ENCODE measurements around the gene NOD1.
"Not testable (repeated sequence)": the region's sequence is repeated elsewhere in the genome, so short reads cannot be mapped to it uniquely, and the experiment has no call there.

NOD1 gene, protein sequence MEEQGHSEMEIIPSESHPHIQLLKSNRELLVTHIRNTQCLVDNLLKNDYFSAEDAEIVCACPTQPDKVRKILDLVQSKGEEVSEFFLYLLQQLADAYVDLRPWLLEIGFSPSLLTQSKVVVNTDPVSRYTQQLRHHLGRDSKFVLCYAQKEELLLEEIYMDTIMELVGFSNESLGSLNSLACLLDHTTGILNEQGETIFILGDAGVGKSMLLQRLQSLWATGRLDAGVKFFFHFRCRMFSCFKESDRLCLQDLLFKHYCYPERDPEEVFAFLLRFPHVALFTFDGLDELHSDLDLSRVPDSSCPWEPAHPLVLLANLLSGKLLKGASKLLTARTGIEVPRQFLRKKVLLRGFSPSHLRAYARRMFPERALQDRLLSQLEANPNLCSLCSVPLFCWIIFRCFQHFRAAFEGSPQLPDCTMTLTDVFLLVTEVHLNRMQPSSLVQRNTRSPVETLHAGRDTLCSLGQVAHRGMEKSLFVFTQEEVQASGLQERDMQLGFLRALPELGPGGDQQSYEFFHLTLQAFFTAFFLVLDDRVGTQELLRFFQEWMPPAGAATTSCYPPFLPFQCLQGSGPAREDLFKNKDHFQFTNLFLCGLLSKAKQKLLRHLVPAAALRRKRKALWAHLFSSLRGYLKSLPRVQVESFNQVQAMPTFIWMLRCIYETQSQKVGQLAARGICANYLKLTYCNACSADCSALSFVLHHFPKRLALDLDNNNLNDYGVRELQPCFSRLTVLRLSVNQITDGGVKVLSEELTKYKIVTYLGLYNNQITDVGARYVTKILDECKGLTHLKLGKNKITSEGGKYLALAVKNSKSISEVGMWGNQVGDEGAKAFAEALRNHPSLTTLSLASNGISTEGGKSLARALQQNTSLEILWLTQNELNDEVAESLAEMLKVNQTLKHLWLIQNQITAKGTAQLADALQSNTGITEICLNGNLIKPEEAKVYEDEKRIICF

DNA sequence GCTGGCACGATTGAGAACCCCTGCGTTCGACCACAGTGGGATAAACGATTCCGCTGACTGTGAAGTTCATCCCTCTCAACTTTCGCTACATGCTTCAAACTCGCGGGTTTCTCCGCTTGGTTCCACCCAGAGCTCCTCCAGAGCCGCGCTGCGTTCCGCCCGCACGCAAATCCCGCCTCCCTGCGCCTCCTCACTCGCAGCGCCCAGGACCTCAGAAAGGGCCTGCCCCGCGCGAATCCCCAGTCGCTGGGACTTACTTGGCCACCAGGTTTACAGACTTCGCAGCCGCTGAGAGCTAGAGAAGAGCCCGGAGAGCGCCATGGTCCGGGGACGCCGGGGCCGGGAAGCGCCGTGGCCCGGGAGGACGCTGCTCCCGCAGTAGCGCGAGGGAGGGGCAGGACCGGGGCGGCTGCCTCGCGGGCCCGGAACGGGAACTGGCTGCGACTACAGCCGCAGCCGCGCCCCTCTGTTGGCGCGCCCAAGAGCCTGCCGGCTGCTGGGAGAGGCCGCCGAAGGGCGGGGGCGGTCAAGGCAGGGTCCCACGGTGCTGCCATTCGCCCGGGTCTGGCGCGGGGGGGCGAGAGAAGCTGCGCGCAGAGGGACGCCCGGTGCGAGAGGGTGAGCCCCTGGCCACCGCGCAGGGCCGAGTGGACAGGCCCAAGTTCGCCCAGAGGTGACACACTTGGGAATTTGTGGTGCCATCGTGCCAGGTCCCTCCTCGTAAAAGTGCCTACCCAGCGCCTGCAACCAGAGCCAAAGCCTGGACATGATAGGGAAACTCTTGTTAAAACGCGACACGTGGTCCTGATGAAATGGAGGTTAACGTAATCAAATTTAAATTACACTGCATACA lies at the start of gene NOD1:
Gene NOD1 (minus strand): TSS at position 436 of the 853 bp plus-strand sequence. CDS start 21,863 bp downstream, outside the sequence.
- peak; percentile 36 for DNase-seq

DNA sequence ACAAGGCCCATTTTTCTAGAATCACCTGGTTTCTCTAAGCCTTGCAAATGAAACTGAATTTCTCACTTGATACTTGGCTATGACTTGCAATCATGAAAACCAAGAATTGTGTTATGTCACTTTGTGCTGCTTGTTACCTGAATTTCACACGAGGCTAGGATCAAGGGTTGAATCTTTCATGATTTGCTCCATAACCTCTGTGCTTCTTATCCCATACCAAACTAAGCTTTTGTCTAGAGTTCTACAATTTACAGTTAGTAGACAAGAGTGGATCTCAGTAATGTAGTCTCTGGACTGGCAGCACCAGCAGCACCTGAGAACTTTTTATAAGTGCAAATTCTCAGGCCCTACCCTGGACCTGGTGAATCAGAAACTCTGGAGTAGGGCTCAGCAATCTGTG lies 48.7 kb upstream of the NOD1 start:
- not testable (repeated sequence) for DNase-seq

DNA sequence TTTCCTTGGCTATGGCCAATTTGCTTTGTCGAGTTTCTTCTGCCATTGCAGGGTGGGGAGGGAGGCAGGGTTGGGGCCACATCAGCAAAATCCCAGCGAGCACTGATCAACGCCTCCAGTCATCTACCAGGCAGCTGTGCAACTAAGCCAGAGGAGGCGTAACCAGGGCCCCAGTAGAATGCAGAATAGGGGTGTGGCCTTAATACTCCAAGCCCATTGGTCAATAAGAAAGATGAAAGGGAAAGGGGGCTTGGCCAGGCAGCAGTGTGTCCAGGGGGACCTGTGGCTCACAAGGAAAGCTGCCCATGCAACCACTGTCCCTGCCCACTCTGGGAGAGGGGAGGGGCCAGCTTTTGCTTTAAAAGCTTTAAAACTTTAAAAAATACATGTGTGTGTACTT lies 47.6 kb upstream of the NOD1 start:
- no peak for DNase-seq

DNA sequence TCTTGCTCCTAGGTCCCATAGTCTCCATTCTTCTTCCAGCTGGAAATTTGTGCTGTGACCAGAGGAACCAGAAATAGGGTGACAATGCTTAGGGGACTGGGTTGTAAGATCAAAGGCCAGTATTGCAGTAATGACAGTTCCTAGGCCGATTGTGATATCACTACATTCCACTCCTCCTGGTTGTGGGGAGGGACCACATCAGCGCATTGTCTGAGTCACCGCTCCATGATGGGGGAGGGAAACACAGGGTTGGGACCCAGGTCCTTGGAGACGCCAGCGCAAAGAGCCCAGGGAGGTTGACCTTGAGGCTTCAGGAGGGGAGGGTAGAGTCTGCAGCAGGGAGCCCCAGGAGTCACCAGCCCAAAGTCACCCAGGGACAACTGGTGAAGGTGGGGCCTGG lies 46.8 kb upstream of the NOD1 start:
- no peak for DNase-seq

DNA sequence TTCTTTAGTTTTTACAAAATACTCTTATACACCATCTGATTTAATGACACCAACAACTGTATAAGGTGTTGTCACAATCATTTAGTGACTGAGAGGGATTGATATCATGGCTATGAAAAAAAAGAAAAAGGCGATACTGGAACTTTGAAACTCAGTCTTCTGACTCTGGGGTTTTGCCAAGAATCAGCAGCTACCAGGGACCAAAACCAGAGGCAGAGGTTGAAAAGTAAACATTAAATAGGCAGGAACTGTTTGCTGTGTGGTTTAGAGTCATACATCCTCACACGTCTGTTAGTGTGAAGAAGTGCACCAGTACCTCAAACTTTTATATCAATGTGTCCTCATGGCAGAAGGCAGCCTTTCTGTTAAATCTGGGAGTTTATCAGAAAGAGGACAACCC lies 46.0 kb upstream of the NOD1 start:
- no peak for DNase-seq

DNA sequence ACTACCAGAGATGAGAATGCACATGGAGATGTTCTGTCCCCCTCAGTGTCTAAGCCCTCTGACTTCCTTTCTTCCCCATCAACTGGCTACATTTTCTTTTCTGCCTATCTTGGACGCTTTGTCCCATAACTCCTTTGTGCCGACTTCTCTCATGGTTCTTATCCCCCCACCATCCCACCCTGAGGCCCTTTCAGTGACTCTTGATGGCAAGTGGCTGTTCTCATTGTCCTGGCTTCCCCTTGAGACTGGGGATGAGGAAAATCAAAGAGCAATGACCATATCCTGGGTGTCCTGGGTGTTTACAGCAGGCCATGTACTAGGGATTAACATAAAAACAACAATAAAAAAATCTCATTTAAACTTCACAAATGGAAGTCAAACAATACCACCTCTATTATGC lies 44.9 kb upstream of the NOD1 start:
- DNase-seq: no peak

DNA sequence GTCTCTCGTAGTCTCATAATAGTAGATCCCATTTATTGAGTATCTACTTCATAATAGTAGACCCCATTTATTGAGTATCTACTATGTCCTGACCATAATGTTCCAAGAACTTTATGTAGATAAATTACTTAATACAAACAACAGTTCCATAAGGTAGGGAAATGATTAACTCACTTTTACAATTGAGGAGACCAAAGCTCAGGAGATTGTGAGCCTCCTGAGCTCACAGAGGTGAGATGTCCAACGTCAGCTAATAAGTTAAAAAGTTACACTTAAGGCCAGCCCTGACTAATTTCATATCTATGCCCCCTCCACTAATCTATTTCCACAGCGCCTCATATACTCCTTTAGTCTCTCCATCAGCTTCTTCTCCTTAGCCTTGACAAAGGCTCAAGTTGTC lies 43.6 kb upstream of the NOD1 start:
- no peak for DNase-seq

DNA sequence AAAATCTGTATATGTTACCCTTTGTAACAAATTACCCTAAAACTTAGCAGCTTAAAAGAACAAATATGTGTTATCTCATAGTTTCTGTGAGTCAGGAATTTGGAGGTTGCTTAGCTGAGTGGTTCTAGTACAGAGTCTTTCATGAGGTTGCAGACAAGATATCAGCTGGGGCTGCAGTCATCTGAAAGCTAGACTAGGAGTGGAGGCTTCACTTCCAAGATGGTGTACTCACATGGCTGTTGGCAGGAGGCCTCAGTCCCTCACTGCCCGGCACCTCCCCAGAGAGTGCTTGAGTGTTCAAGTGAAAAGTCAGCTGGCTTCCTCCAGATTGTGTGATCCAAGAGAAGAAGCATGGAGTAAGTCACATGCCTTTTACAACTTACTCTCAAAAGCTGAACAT lies 42.9 kb upstream of the NOD1 start:
- DNase-seq: peak; percentile 5

DNA sequence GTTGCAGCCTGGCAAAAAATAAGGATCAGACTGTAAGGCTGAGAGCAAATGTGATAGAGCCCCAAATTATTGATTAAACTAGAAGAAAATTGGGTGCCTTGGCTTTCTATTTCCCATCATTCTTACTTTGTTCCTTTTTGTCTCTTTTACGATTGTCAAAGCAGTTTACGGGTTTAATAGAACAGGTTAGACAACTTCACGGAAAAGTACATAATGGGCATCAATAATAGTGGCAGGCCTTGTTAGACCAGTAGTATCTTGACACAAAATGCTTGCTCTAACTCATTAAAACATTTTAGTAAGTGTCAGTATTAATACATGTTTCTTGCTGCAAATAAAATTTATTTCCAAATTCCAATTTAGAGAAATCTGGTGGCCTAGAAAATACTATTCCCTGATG lies 40.5 kb upstream of the NOD1 start:
- no peak for DNase-seq

DNA sequence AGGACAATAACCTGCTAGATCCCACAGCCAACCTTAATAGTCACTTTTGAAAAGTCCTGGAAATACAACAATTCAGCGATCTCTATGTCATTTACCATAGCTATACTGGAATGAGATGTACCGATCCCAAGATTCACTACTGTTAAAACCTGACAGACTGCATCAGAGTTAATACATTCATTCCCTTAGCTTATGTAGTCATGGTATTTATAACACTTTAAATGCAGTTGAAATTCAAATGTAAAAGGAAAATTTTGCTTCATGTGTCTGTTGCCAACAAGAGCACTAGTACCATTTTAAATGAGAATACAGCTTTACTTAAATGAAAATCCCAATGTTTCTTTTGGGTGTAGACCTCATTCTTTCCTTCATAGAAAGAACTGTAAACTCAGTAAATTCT lies 37.2 kb upstream of the NOD1 start:
- no peak for DNase-seq

DNA sequence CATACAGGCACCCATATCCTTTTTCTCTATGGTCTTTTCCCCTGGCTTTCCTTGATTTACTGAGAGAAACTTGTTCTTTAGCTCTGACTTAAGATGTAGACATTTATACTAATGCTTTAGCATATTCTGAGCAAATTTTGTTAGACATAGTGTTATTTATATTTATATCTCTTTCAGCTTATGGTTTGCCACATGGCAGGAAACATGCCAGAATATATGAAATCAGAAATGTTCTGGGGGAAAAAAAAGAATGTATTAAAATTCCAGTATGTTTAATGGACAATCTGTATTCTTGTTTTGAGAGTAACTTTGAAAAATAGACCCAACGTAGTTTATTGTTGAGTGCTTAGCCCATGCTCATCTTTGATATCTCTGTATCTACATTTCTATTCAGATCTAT lies 36.2 kb upstream of the NOD1 start:
- no peak for DNase-seq

DNA sequence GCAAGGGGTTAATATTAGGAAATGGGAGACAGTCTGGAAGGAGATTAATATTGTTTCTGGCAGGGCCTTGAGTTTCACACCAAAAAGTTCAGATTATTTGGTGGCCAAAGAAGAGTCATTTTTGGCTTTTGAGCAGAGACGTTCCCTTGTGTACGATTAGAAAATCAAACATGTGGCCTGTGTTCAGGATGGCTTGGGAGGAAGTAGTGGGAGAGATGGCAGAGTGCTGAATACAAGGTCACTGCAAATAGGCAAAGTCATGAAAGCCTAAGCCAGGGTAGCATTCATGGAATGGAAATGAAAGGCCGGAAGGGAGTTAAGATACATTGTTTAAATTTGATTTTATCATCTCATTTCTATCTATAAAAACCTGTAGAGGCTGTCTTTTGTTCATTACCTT lies 35.6 kb upstream of the NOD1 start:
- DNase-seq: no peak

DNA sequence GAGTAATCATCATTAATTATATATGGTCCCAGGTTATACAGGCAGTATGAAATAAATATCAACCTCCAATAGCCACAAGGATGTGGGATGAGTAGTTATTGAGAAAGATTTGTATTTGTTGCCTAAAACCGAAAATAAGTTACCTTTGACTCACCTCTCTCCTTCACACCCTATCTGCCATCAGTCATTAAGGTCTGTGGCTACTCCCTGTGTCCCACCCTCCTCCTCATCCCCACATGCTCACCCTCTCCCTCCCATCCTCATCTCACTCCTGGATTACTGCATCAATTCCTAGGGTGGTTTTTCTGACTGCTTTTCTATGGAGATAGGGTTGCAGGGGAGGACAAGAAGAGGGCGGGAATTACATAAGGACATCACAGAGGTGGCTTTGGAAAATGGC lies 35.2 kb upstream of the NOD1 start:
- DNase-seq: no peak

DNA sequence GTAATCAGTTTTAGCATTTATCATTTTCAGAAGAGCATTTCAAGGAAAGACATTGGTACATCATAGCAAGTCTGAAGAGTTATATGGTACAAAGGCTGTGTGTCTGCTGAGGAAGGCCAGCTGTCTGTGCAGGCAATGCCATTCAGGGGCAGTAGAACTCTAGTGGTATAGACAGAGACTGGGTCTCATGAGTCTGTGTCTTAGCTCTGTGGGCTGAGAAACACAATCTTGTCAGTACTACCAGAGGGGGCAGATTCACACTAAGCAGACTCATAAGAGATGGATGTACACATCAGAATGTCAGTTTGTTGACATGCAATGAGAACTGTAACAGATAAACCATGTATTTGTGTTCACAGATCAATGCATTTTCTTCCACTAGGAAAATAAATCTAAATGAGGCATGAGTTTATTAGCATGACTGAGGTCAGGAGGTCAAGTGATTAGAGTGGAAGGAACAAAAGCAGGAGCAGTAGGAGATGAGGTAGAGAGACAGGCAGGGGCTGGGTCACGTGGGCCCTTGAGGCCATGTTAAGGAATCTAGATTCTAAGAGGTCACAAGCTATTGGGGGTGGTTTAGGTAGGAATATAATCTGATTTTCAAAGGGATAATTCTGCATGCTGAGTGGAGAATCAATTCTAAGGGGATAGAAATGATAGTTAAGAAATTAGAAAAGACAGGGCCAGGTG lies 33.5 kb upstream of the NOD1 start:
- DNase-seq: no peak

DNA sequence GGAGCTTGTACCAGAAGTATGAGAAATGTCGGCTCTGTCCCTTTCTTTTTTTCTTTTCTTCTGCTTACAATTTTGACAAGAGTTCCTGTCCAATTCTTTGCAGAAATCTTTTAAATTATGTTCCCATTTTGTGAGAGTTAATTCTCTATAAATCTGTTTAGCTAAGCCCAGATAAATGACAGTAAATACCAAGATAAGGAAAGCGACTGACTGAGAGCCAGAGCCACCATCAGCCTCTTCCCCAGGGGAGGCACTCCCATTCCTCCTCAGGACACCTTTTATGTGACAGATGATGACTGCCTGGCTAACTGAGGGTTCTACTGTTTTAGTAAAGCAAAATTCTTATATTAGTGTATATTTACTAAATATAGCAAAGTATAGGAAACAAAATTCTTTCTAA lies 32.9 kb upstream of the NOD1 start:
- DNase-seq: no peak

DNA sequence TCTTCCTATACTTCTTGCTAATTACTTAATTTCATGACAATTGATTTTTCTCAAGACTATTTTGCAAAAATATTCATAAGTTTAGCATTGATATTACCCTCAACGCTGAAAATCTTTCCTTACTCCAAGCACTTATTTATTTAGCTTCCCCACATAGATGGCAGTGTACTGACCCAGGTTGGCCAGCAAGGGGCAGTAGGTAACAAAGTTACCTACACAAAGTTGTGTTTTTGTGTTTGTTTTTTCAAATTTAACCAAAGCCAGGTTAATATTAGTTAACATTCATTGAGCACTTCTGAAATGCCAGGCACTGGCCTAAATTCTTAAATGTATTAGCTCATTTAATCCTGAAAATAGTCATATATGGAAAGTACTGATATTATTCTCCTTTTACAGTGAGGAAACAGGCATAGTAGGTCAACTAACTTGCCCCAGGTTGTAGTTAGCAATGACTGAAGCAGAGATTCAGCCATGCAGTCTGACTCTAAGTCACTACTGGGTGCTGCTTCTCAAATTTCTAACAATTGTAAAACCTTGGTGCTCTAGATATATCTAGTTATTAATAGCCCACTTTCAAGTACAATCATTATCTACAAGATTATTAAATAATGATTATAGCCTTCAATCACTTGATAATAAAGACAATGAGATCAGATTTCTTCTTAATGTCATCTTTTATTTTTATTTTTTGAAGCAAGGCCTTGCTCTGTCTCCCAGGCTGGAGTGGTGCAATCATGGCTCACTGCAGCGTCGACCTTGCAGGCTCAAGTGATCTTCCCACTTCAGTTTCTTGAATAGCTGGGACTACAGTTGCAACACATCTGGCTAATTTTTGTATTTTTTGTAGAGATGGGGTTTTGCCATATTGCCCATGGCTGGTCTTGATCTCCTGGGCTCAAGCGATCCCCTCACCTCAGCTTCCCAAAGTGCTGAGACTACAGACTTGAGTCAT lies 31.8 kb upstream of the NOD1 start:
- no peak for DNase-seq

DNA sequence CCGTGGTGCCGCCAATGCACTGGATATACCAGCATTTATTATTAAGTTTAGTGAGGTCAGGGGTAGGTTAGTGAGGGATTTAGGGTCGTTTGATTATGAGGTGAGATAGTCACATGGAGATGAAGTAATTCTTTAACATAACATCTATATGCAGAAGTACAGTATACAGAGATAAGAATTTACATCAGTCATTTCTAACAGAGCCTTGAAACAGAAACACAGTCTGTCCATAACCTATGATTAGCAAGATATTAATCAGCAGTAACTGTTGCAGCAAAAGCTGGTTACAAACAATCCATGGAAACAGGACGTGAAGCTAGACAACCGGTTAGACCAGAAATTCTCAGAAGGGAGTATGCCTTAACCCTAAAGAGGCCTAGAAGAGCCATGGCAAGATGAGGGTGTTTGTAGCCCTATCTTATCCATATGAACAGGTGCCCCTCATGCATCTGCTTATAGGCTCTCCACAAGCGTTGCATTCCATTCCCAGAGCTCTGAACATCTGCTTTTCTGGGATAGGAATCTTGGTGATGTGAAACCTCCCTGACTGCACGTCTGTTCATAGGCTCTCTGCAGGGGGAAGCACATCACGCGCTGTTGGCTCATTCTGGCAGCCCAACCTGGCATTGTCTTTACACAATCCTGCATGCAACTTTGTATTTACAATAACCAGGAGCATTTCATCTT lies 30.7 kb upstream of the NOD1 start:
- DNase-seq: not testable (repeated sequence)

DNA sequence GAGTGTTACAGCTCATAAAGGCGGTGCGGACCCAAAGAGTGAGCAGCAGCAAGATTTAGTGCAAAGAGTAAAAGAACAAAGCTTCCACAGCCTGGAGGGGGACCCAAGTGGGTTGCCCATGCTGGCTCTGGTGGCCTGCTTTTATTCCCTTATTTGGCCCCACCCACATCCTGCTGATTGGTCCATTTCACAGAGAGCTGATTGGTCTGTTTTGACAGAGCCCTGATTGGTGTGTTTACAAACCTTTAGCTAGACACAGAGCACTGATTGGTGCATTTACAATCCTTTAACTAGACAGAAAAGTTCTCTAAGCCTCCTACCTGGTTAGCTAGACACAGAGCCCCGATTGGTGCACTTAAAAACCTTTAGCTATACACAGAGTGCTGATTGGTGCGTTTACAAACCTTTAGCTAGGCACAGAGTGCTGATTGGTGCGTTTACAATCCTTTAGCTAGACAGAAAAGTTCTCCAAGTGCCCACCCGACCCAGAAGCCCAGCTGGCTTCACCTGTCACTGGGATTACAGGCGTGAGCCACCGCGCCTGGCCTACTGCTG lies 28.8 kb upstream of the NOD1 start:
- DNase-seq: not testable (repeated sequence)

DNA sequence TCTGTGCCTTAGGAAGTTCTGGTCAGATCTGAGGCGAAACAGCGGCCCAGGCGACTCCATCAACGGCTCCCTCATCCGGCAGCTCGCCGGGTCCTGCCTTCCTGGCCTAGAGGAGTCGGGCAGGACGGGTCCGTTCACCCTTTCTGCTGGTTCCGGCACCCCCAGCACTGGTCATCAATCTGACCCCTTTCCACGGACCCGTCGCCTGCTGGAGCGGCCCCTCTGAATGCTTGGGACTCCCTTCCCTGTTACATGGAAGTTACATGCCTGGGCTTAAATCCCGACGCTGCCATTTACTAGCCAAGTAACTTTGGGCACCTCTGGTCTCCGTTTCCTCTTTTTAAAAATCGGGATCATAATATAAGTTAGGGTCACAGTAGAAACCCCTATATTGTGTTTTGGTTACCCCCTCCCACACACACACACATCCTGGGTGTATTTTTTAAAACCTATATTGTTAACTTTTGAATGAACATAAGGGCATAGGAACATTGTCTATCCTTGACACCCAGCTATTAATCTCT lies 26.7 kb upstream of the NOD1 start:
- DNase-seq: no peak

Data from DMS79 treated with DMSO at 0.1 percent for 48 hours (cell line).